Duodenal mucosa (tissue), 2 donors: ENCODE data around the gene LGMN.

ENCODE experiments used
- H3K27ac ChIP-seq: one replicate; pipeline ENCODE4 v1.7.0; 2013; ENCODE audit warnings: low read depth, low read length
- H3K27me3 ChIP-seq, 2 donors: one replicate each; pipeline ENCODE4 v1.7.0; 2013; ENCODE audit warnings: low read length in 2 of 2, control low read depth in 1 of 2; ENCODE audit not compliant: insufficient read depth in 2 of 2, control insufficient read depth in 1 of 2
- H3K36me3 ChIP-seq, 2 donors: one replicate each; pipeline ENCODE4 v1.7.0; 2013; ENCODE audit warnings: low read length in 2 of 2, control low read depth in 1 of 2; ENCODE audit not compliant: insufficient read depth in 2 of 2, control insufficient read depth in 1 of 2
- H3K4me1 ChIP-seq, 2 donors: one replicate each; pipeline ENCODE4 v1.7.0; 2013; ENCODE audit warnings: low read length in 2 of 2, control low read depth in 1 of 2; ENCODE audit not compliant: insufficient read depth in 2 of 2, control insufficient read depth in 1 of 2
- H3K4me3 ChIP-seq, 2 donors: one replicate each; pipeline ENCODE4 v1.7.0; 2013; ENCODE audit warnings: low read length in 2 of 2, low read depth in 1 of 2
- H3K9ac ChIP-seq, 2 donors: one replicate each; pipeline ENCODE4 v1.7.0; 2013; ENCODE audit warnings: low read length in 2 of 2, low read depth in 1 of 2
- H3K9me3 ChIP-seq, 2 donors: one replicate each; pipeline ENCODE4 v1.7.0; 2013; ENCODE audit warnings: low read length in 2 of 2, control low read depth in 1 of 2; ENCODE audit not compliant: control insufficient read depth in 1 of 2

The LGMN gene

GRCh38 chr14:92679246-92679645, 69.2 kb downstream of the LGMN start:
- Histone ChIP-seq H3K27ac (no peak overlapping the region), H3K9me3 (no peaks in the 10 kb centered on the region), H3K36me3 (peaks cover 3 to 42% of the 10 kb centered on the region in 2 donors), H3K4me3 (no peak overlapping the region), H3K4me1 (peaks cover 3 to 10% of the 10 kb centered on the region in 2 donors), H3K9ac (no peak overlapping the region), H3K27me3 (no peaks in the 10 kb centered on the region)

GRCh38 chr14:92678766-92679165, 69.7 kb downstream of the LGMN start:
- H3K4me1 ChIP-seq: peaks cover 3 to 10% of the 10 kb centered on the region in 2 donors
- no peaks in the 10 kb centered on the region for H3K27me3 ChIP-seq
- H3K36me3 ChIP-seq: peaks cover 3 to 46% of the 10 kb centered on the region in 2 donors
- no peaks in the 10 kb centered on the region for H3K9me3 ChIP-seq
- H3K9ac ChIP-seq: no peak overlapping the region
- H3K27ac ChIP-seq: no peak overlapping the region
- no peak overlapping the region for H3K4me3 ChIP-seq

GRCh38 chr14:92677955-92678354, 70.5 kb downstream of the LGMN start:
- H3K4me3 ChIP-seq: no peak overlapping the region
- H3K27me3 ChIP-seq: no peaks in the 10 kb centered on the region
- H3K9ac ChIP-seq: no peak overlapping the region
- no peak overlapping the region for H3K27ac ChIP-seq
- H3K36me3 ChIP-seq: peaks cover 3 to 46% of the 10 kb centered on the region in 2 donors
- H3K9me3 ChIP-seq: no peaks in the 10 kb centered on the region
- H3K4me1 ChIP-seq: peaks cover 3 to 10% of the 10 kb centered on the region in 2 donors

- Histone ChIP-seq H3K4me1 (peaks cover 3 to 10% of the 10 kb centered on the region in 2 donors), H3K9ac (no peak overlapping the region), H3K36me3 (peaks cover 3 to 47% of the 10 kb centered on the region in 2 donors), H3K27ac (no peak overlapping the region), H3K9me3 (no peaks in the 10 kb centered on the region), H3K27me3 (no peaks in the 10 kb centered on the region), H3K4me3 (no peak overlapping the region)
Measured at GRCh38 chr14:92677087-92677668, 71.2 kb downstream of the LGMN start.

GRCh38 chr14:92676403-92677086, 71.9 kb downstream of the LGMN start:
- H3K4me1 ChIP-seq: peaks cover 3 to 10% of the 10 kb centered on the region in 2 donors
- no peak overlapping the region for H3K27ac ChIP-seq
- H3K27me3 ChIP-seq: no peaks in the 10 kb centered on the region
- peaks cover 3 to 44% of the 10 kb centered on the region in 2 donors for H3K36me3 ChIP-seq
- H3K4me3 ChIP-seq: no peak overlapping the region
- H3K9ac ChIP-seq: no peak overlapping the region
- H3K9me3 ChIP-seq: no peaks in the 10 kb centered on the region

GRCh38 chr14:92675976-92676375, 72.5 kb downstream of the LGMN start:
- Histone ChIP-seq H3K27ac (no peak overlapping the region), H3K9ac (no peak overlapping the region), H3K4me1 (peaks cover 0 to 8% of the 10 kb centered on the region in 2 donors), H3K27me3 (no peaks in the 10 kb centered on the region), H3K4me3 (no peak overlapping the region), H3K9me3 (no peaks in the 10 kb centered on the region), H3K36me3 (peaks cover 3 to 44% of the 10 kb centered on the region in 2 donors)

- Histone ChIP-seq H3K27me3 (no peaks in the 10 kb centered on the region), H3K36me3 (peaks cover 3 to 45% of the 10 kb centered on the region in 2 donors), H3K4me3 (no peak overlapping the region), H3K4me1 (peaks cover 0 to 8% of the 10 kb centered on the region in 2 donors), H3K9me3 (no peaks in the 10 kb centered on the region), H3K9ac (no peak overlapping the region), H3K27ac (no peak overlapping the region)
Measured at GRCh38 chr14:92675421-92675820, 73.0 kb downstream of the LGMN start.

- peaks cover under 1 to 35% of the 10 kb centered on the region in 2 donors for H3K36me3 ChIP-seq
- H3K27ac ChIP-seq: no peak overlapping the region
- H3K9me3 ChIP-seq: no peaks in the 10 kb centered on the region
- H3K4me1 ChIP-seq: peaks cover 0 to 8% of the 10 kb centered on the region in 2 donors
- H3K4me3 ChIP-seq: no peak overlapping the region
- H3K27me3 ChIP-seq: no peaks in the 10 kb centered on the region
- H3K9ac ChIP-seq: no peak overlapping the region
Measured at GRCh38 chr14:92673601-92674150, 74.8 kb downstream of the LGMN start.

- Histone ChIP-seq H3K4me3 (no peak overlapping the region), H3K27me3 (no peaks in the 10 kb centered on the region), H3K27ac (no peak overlapping the region), H3K4me1 (peaks cover 0 to 4% of the 10 kb centered on the region in 2 donors), H3K9ac (no peak overlapping the region), H3K36me3 (peaks cover 5 to 18% of the 10 kb centered on the region in 2 donors), H3K9me3 (no peaks in the 10 kb centered on the region)
Measured at GRCh38 chr14:92670643-92671366, 77.6 kb downstream of the LGMN start.

GRCh38 chr14:92670160-92670559, 78.3 kb downstream of the LGMN start:
- H3K27ac ChIP-seq: no peak overlapping the region
- peaks cover 0 to 4% of the 10 kb centered on the region in 2 donors for H3K4me1 ChIP-seq
- no peaks in the 10 kb centered on the region for H3K9me3 ChIP-seq
- H3K36me3 ChIP-seq: peaks cover 5 to 18% of the 10 kb centered on the region in 2 donors
- no peak overlapping the region for H3K9ac ChIP-seq
- no peak overlapping the region for H3K4me3 ChIP-seq
- H3K27me3 ChIP-seq: no peaks in the 10 kb centered on the region
